Measurements from ENCODE around the gene DLK1. TPM values are rescaled to one million over a fixed set of nuclear protein-coding genes. Genes with fewer than 3 reads are reported as not detected.

DLK1 gene
- total and polyA plus RNA-seq, 12 donors: 1.3 to 35.0 (median 7.3) TPM

DNA sequence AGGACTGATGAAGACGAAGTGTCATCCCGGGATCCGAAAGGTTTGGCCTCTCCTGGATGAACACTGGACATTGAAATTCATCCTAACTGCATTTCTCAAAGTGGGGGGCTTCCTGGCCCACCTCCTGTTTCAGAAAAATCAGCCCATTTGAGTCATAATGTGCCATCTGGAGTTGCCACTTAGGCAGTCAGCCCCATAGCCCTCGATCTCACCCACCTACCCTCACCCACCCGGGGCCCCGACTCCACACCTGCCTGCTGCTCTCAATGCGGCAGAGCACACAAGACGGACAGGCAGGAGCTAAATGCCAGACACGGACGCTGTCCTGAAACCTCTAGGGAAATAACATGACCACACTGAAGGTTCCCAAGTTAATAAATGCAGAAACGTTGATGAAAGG, 12.6 kb downstream of the DLK1 start:
- intact Hi-C loops (cut with DNase I): no loop called here
- no peak for DNase-seq
- Histone ChIP-seq H3K36me3 (no peaks in the 10 kb centered on the region), H3K4me3 (no peak overlapping the region), H3K9me3 (peaks cover 0 to 12% (median 0%) of the 10 kb centered on the region in 11 donors), H3K27ac (no peak overlapping the region), H3K4me1 (no peaks in the 10 kb centered on the region), H3K27me3 (peaks cover 0 to 26% (median 0%) of the 10 kb centered on the region in 7 donors)
- no peak for ATAC-seq
- TF ChIP-seq, protein P1, sequence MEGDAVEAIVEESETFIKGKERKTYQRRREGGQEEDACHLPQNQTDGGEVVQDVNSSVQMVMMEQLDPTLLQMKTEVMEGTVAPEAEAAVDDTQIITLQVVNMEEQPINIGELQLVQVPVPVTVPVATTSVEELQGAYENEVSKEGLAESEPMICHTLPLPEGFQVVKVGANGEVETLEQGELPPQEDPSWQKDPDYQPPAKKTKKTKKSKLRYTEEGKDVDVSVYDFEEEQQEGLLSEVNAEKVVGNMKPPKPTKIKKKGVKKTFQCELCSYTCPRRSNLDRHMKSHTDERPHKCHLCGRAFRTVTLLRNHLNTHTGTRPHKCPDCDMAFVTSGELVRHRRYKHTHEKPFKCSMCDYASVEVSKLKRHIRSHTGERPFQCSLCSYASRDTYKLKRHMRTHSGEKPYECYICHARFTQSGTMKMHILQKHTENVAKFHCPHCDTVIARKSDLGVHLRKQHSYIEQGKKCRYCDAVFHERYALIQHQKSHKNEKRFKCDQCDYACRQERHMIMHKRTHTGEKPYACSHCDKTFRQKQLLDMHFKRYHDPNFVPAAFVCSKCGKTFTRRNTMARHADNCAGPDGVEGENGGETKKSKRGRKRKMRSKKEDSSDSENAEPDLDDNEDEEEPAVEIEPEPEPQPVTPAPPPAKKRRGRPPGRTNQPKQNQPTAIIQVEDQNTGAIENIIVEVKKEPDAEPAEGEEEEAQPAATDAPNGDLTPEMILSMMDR (IDR thresholded peaks at IDR 0.05): no peak
- 78 to 84% methylated on average over 11 of the region's 11 CpGs for WGBS, 2 donors

- Histone ChIP-seq H3K9me3 (peaks cover 0 to 12% (median 0%) of the 10 kb centered on the region in 11 donors), H3K4me1 (no peaks in the 10 kb centered on the region), H3K27me3 (peaks cover 0 to 18% (median 0%) of the 10 kb centered on the region in 7 donors), H3K36me3 (no peaks in the 10 kb centered on the region), H3K4me3 (no peak overlapping the region), H3K27ac (no peak overlapping the region)
- TF ChIP-seq, protein P1 (IDR thresholded peaks at IDR 0.05): no peak
- intact Hi-C loops (cut with DNase I): no loop called here
- DNase-seq (no peak), ATAC-seq (no peak)
- 78 to 84% methylated on average over 9 of the region's 9 CpGs for WGBS, 2 donors
Observed at GRCh38 chr14:100740196-100740825, 13.6 kb downstream of the DLK1 start.

DNA sequence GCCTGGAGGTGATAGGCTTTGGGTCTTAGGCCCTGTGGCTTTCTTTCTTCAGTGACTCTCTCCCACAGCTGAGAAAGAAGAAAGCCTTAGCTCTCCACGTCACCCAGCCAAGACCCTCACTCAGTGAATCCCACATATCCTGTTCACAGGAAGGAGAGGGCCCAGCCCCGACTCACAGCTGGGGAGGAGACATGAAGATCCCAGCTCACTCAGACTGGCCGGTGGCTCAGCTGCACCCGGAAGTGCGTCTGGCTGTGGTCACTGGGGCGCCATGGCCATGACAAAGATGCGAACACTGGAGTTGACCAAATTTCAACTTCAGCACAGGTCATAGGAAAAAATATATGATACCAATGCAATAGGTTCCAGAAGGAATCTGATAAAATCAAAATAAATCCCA, 14.2 kb downstream of the DLK1 start:
- ATAC-seq: no peak
- intact Hi-C loops (cut with DNase I): no loop called here
- H3K4me1 ChIP-seq: no peaks in the 10 kb centered on the region
- WGBS, 2 donors: 91 to 92% methylated on average over 7 of the region's 7 CpGs
- DNase-seq: no peak
- no peak overlapping the region for H3K4me3 ChIP-seq
- H3K9me3 ChIP-seq: peaks cover 0 to 12% (median 0%) of the 10 kb centered on the region in 11 donors
- H3K27me3 ChIP-seq: peaks cover 0 to 12% (median 0%) of the 10 kb centered on the region in 7 donors
- no peak overlapping the region for H3K27ac ChIP-seq
- TF ChIP-seq, protein P1 (IDR thresholded peaks at IDR 0.05): no peak
- H3K36me3 ChIP-seq: no peaks in the 10 kb centered on the region

DNA sequence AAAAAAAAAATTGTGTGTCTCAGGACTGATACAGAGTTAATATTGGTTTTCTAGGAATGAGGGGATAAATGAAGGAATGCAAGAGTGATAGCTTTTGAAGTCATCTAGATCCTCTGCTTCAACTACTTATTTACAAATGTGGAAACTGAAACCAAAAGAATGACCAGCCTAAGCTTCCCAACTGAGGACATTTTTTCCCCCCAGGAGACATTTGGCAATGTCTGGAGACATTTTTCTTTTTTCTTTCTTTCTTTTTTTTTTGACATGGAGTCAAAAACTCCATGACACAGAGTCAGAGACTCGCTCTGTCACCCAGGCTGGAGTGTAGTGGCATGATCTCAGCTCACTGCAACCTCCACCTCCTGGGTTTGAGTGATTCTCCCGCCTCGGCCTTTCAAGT, 15.3 kb downstream of the DLK1 start:
- Histone ChIP-seq H3K36me3 (no peaks in the 10 kb centered on the region), H3K4me3 (no peak overlapping the region), H3K9me3 (peaks cover 0 to 12% (median 0%) of the 10 kb centered on the region in 11 donors), H3K4me1 (no peaks in the 10 kb centered on the region), H3K27ac (no peak overlapping the region), H3K27me3 (peaks cover 0 to 6% (median 0%) of the 10 kb centered on the region in 7 donors)
- TF ChIP-seq, protein P1 (IDR thresholded peaks at IDR 0.05): no peak
- no peak for ATAC-seq
- no peak for DNase-seq
- WGBS, 2 donors: 59% methylated on average over 3 of the region's 3 CpGs
- intact Hi-C loops (cut with DNase I): no loop called here
